ENCODE measurements around the gene ARHGDIB.

Gene ARHGDIB

DNA sequence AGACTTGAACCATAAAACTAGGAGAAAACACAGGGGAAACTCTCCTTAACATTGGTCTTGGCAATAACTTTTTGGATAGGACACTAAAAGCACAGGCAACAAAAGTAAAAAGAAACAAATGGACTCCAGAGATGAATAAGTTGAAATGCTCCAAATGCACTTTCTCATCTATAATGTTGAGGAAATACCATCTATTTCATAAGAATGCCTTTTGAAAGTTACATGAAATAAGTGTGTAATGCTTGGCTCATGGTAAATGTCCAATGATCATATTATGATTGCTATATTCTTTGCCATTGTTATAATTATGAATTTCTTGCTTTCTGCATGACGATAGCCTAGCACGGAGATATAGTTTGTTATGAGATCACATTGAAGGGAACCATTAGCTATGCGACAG lies 31.3 kb upstream of the ARHGDIB start:
- H3K9me3 Mint-ChIP-seq, result peaks cover 4% of the 10 kb centered on the region
- no peak overlapping the region for H3K4me3 Mint-ChIP-seq
- DNase-seq (ENCODE audit: low spot score in 2 of 2) (no peak), ATAC-seq (no peak)
- no peaks in the 10 kb centered on the region for H3K36me3 Mint-ChIP-seq
- H3K27ac Mint-ChIP-seq, result no peak overlapping the region
- H3K4me1 Mint-ChIP-seq, result peaks cover 25% of the 10 kb centered on the region

GRCh38 chr12:14991069-14991468 lies 29.7 kb upstream of the ARHGDIB start:
- Mint-ChIP-seq H3K4me3 (no peak overlapping the region), H3K9me3 (peaks cover 4% of the 10 kb centered on the region), H3K27ac (no peak overlapping the region), H3K36me3 (no peaks in the 10 kb centered on the region), H3K4me1 (peaks cover 25% of the 10 kb centered on the region)
- ATAC-seq, result peak; percentile 41
- DNase-seq (ENCODE audit: low spot score in 2 of 2), result no peak

DNA sequence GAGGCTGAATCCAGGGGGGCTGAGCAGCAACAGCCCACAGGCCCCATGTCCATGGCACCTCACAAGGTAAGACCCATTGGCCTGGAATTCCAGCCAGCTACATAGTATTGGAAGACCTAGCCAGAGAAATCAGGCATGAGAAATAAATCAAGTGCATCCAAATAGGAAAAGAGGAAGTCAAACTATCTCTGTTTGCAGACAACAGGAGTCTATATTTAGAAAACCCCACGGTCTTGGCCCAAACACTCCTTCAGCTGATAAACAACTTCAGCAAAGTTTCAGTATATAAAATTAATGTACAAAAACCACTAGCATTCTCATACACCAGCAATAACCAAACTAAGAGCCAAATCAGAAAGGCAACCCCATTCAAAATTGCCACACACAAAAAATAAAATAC lies 28.4 kb upstream of the ARHGDIB start:
- H3K27ac Mint-ChIP-seq, result no peak overlapping the region
- H3K4me3 Mint-ChIP-seq, result no peak overlapping the region
- DNase-seq (ENCODE audit: low spot score in 2 of 2), result no peak

GRCh38 chr12:14988035-14988434 lies 26.6 kb upstream of the ARHGDIB start:
- H3K27ac Mint-ChIP-seq, result no peak overlapping the region
- no peak overlapping the region for H3K4me3 Mint-ChIP-seq
- peaks cover 4% of the 10 kb centered on the region for H3K9me3 Mint-ChIP-seq
- DNase-seq (ENCODE audit: low spot score in 2 of 2) (no peak), ATAC-seq (no peak)
- H3K36me3 Mint-ChIP-seq, result no peaks in the 10 kb centered on the region
- peaks cover 8% of the 10 kb centered on the region for H3K4me1 Mint-ChIP-seq

More for the DNA sequence above, 28.4 kb upstream of the ARHGDIB start:
- ATAC-seq, result no peak
- peaks cover 18% of the 10 kb centered on the region for H3K4me1 Mint-ChIP-seq
- peaks cover 4% of the 10 kb centered on the region for H3K9me3 Mint-ChIP-seq
- no peaks in the 10 kb centered on the region for H3K36me3 Mint-ChIP-seq

- no peaks in the 10 kb centered on the region for H3K36me3 Mint-ChIP-seq
- no peak for ATAC-seq
- peaks cover 5% of the 10 kb centered on the region for H3K4me1 Mint-ChIP-seq
Observed at GRCh38 chr12:14986449-14986848, 25.0 kb upstream of the ARHGDIB start.

GRCh38 chr12:14984766-14985285 lies 23.4 kb upstream of the ARHGDIB start:
- Mint-ChIP-seq H3K4me1 (peaks cover 10% of the 10 kb centered on the region), H3K27ac (no peak overlapping the region), H3K4me3 (no peak overlapping the region), H3K9me3 (no peaks in the 10 kb centered on the region), H3K36me3 (no peaks in the 10 kb centered on the region)
- DNase-seq (ENCODE audit: low spot score in 2 of 2) (no peak), ATAC-seq (no peak)

More at GRCh38 chr12:14986449-14986848, 25.0 kb upstream of the ARHGDIB start:
- Mint-ChIP-seq H3K9me3 (peaks cover 4% of the 10 kb centered on the region), H3K27ac (no peak overlapping the region), H3K4me3 (no peak overlapping the region)
- no peak for DNase-seq (ENCODE audit: low spot score in 2 of 2)

- no peaks in the 10 kb centered on the region for H3K9me3 Mint-ChIP-seq
- H3K4me3 Mint-ChIP-seq, result no peak overlapping the region
- H3K36me3 Mint-ChIP-seq, result no peaks in the 10 kb centered on the region
- DNase-seq (ENCODE audit: low spot score in 2 of 2) (no peak), ATAC-seq (no peak)
- no peak overlapping the region for H3K27ac Mint-ChIP-seq
- H3K4me1 Mint-ChIP-seq, result peaks cover 9% of the 10 kb centered on the region
Observed at GRCh38 chr12:14984036-14984435, 22.6 kb upstream of the ARHGDIB start.

DNA sequence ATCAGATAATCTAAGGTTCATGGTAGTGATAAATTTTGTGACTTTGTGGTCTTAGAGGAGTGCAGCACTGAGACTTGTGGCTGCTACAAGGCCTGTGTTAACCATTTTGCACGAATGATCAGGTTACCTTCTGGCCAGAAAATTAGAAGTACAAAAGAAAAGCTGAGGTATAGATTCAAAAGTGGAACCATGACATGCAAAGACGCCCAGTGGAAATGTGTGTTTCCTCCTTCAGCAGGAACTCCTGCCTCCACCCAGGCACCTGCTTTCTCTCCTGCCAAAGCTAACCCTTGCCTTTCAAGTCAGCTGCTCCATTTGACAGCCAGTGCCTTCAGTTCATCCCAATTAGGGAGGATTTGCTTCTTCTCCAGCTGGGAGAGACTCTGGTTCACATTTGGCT lies 21.6 kb upstream of the ARHGDIB start:
- ATAC-seq, result no peak
- Mint-ChIP-seq H3K27ac (no peak overlapping the region), H3K4me1 (peaks cover 9% of the 10 kb centered on the region), H3K9me3 (no peaks in the 10 kb centered on the region), H3K4me3 (no peak overlapping the region), H3K36me3 (no peaks in the 10 kb centered on the region)
- DNase-seq (ENCODE audit: low spot score in 2 of 2), result no peak

- Mint-ChIP-seq H3K36me3 (no peaks in the 10 kb centered on the region), H3K27ac (no peak overlapping the region), H3K4me3 (no peak overlapping the region), H3K9me3 (no peaks in the 10 kb centered on the region), H3K4me1 (peaks cover 9% of the 10 kb centered on the region)
- DNase-seq (ENCODE audit: low spot score in 2 of 2) (no peak), ATAC-seq (no peak)
Observed at GRCh38 chr12:14982562-14982961, 21.2 kb upstream of the ARHGDIB start.

DNA sequence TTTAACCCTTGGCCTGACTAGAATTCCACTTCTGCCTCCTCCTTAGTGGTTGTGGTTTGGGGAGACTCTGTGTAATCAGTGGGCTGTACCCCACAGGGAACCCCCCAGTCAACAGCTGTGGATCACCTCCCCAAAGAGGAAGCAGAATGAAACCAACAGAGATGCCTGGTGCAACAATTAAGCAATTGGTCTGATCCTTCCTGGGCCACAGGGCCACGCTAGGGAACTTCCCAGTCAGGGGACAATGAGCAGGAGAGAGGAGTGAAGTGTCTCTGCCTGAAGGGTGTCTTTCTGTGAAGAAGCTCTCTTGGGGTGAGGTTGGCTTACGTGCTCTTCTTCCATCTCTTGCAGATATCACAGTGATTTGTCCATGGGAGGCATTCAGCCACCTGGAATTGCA lies 19.6 kb upstream of the ARHGDIB start:
- ATAC-seq (no peak), DNase-seq (ENCODE audit: low spot score in 2 of 2) (no peak)
- H3K36me3 Mint-ChIP-seq, result no peaks in the 10 kb centered on the region
- H3K4me3 Mint-ChIP-seq, result no peak overlapping the region
- no peak overlapping the region for H3K27ac Mint-ChIP-seq
- H3K4me1 Mint-ChIP-seq, result peaks cover 9% of the 10 kb centered on the region
- H3K9me3 Mint-ChIP-seq, result no peaks in the 10 kb centered on the region

DNA sequence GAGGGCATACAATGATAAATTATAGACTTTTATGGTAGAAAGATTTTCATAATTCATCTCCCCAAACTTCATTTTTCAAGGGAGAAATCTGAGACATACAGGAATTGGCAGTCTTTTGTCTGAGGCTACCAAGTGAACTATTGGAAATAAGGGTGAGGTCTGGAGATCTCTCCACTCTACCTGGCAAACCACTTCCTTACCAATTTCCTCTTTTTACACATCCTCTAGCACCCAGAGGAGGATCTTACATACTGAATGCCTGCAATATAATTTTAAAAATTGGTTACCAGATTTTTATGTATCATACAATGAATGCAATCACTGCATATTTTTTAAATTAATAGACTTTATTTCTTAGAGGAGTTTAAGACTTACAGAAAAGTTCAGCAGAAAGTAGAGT lies 18.1 kb upstream of the ARHGDIB start:
- Mint-ChIP-seq H3K36me3 (no peaks in the 10 kb centered on the region), H3K4me3 (no peak overlapping the region), H3K9me3 (no peaks in the 10 kb centered on the region), H3K4me1 (peaks cover 9% of the 10 kb centered on the region), H3K27ac (no peak overlapping the region)
- DNase-seq (ENCODE audit: low spot score in 2 of 2), result no peak
- no peak for ATAC-seq

DNA sequence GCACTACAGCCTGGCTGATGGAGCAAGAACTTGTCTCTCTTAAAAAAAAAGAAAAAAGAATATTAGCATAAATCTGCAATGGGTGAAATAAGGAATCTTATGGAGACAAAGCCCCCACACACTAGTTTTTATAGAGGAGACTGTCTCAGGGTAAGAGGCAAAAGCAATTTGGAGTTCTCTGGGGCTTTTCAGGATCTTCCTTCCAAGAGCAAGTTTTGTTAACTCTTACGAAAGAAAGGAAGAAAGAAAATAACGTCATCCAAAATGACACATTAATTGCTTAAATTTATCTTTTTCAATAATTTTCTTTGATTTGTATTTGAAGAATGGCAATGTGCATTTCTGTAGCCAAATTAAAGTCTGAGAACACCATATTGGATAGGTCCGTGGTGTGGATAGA lies 15.3 kb upstream of the ARHGDIB start:
- Mint-ChIP-seq H3K36me3 (no peaks in the 10 kb centered on the region), H3K4me3 (no peak overlapping the region), H3K4me1 (peaks cover 9% of the 10 kb centered on the region), H3K27ac (no peak overlapping the region), H3K9me3 (no peaks in the 10 kb centered on the region)
- no peak for DNase-seq (ENCODE audit: low spot score in 2 of 2)
- no peak for ATAC-seq

GRCh38 chr12:14975457-14975856 lies 14.1 kb upstream of the ARHGDIB start:
- H3K4me3 Mint-ChIP-seq, result no peak overlapping the region
- DNase-seq (ENCODE audit: low spot score in 2 of 2), result no peak
- no peaks in the 10 kb centered on the region for H3K9me3 Mint-ChIP-seq
- H3K27ac Mint-ChIP-seq, result no peak overlapping the region
- no peak for ATAC-seq
- peaks cover 12% of the 10 kb centered on the region for H3K4me1 Mint-ChIP-seq
- no peaks in the 10 kb centered on the region for H3K36me3 Mint-ChIP-seq

DNA sequence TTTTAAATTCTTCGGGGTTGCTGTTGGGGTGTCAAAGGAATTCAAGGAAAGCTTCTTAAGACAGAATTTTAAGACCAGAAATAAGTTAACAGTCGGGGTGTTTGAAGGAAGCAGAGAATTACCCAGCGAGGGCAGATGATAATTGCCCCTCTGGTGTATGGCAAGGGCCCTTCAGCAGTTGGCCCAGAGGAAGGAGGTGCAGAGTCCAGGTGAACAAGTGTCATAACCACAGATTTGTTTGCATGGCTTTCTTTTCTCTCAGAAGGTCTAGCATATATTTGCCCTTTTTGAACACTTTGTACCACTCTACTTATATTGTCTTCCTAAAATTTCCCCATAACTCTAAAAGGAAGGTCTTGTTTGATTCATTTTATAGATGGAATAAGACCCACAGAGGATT lies 13.2 kb upstream of the ARHGDIB start:
- Mint-ChIP-seq H3K9me3 (no peaks in the 10 kb centered on the region), H3K4me3 (no peak overlapping the region), H3K4me1 (peaks cover 11% of the 10 kb centered on the region), H3K36me3 (no peaks in the 10 kb centered on the region), H3K27ac (no peak overlapping the region)
- ATAC-seq (no peak), DNase-seq (ENCODE audit: low spot score in 2 of 2) (no peak)

DNA sequence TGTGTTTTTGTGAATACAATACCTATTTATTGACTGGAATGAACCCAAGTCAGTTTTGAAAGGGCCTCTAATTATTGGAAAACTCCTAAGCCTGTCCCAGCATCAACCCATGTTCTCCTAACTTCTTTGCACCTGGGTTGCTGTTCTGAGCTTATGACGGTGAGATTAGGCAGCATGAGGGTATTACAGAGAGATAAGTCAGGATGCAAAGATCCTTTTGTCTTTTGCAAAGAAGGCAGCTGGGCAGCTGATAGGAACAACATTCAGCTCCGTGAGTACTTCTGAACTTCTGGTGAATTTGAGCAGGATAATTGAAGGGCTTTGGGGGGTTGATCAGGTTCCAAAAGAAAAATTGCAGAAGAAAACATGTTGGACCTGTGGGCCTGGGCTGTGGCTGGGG lies 11.4 kb upstream of the ARHGDIB start, which contains the start of gene PDE6H:
TSS of gene PDE6H (plus strand) at position 227 of the 400 bp plus-strand sequence. CDS start 4,971 bp downstream, outside the sequence.
- peaks cover 9% of the 10 kb centered on the region for H3K4me1 Mint-ChIP-seq
- ATAC-seq (no peak), DNase-seq (ENCODE audit: low spot score in 2 of 2) (no peak)
- no peaks in the 10 kb centered on the region for H3K36me3 Mint-ChIP-seq
- H3K27ac Mint-ChIP-seq, result no peak within 1 kb of the TSS
- no peaks in the 10 kb centered on the region for H3K9me3 Mint-ChIP-seq
- H3K4me3 Mint-ChIP-seq, result no peak within 1 kb of the TSS

DNA sequence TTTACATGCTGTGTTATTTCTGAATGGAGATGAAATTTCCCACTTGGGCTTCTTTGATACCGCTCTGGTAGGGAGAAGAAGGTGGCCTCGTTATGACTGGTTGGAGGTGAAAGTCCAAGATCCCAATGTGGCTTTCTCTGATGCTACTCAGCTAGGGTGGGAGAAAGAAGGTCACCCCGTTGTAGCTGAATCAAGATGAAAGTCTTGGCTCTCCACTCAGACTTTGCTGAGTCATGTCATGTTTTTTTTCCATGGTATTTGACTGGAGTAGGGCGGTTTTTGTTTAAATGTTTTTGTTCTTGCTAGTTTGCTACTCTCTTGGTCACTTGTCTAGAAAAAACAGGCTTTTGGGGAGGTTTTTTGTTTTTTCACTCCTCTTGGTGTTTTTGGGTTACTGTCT lies 9.1 kb upstream of the ARHGDIB start:
- no peak for ATAC-seq
- H3K4me1 Mint-ChIP-seq, result peaks cover 10% of the 10 kb centered on the region

DNA sequence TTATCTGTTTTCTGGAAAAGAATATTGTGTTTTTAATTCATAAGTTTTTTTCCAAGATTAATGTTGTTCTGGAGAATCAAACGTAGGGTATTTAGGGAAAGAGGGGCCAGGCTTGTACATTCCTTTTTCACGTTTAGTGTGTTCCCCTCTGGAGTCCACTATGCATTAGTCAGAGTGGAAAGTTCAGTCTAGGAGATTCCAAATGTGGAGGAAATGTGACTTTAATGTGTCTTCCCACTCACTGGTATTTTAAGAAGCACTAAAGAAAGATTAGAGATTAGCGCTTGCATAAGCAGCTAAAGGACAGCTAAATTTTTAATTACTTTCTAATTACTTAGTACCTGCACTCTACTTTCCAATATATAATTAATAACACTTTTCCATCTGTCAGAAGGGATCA lies 7.1 kb upstream of the ARHGDIB start:
- Mint-ChIP-seq H3K36me3 (no peaks in the 10 kb centered on the region), H3K4me1 (peaks cover 30% of the 10 kb centered on the region), H3K9me3 (no peaks in the 10 kb centered on the region), H3K4me3 (no peak overlapping the region), H3K27ac (no peak overlapping the region)
- DNase-seq (ENCODE audit: low spot score in 2 of 2), result no peak
- no peak for ATAC-seq

More for the DNA sequence above, 9.1 kb upstream of the ARHGDIB start:
- no peaks in the 10 kb centered on the region for H3K36me3 Mint-ChIP-seq
- H3K4me3 Mint-ChIP-seq, result no peak overlapping the region
- DNase-seq (ENCODE audit: low spot score in 2 of 2), result no peak
- H3K27ac Mint-ChIP-seq, result no peak overlapping the region
- no peaks in the 10 kb centered on the region for H3K9me3 Mint-ChIP-seq
